Keratinocyte (primary cell): ENCODE results near the gene NR6A1.

Experiments used
- EZH2 ChIP-seq: IDR thresholded peaks from one replicate; pipeline ENCODE4 v1.6.1; 2012; ENCODE audit warnings: inconsistent platforms, mild to moderate bottlenecking, low read length, moderate library complexity
- TF ChIP-seq, protein P1 (sequence below), 3 experiments: IDR thresholded peaks in 1 of 3; conservative IDR thresholded peaks in 1 of 3; optimal IDR thresholded peaks in 1 of 3; 2 replicates in 2 of 3; 3 replicates in 1 of 3; pipeline versions ENCODE3 to v1.5.1; 2011; ENCODE audit warnings: low read length in 3 of 3, mild to moderate bottlenecking in 3 of 3, moderate library complexity in 2 of 3, control low read depth in 1 of 3, inconsistent platforms in 1 of 3; ENCODE audit not compliant: insufficient read depth in 2 of 3; ENCODE audit errors: extremely low read depth in 1 of 3

DNA sequence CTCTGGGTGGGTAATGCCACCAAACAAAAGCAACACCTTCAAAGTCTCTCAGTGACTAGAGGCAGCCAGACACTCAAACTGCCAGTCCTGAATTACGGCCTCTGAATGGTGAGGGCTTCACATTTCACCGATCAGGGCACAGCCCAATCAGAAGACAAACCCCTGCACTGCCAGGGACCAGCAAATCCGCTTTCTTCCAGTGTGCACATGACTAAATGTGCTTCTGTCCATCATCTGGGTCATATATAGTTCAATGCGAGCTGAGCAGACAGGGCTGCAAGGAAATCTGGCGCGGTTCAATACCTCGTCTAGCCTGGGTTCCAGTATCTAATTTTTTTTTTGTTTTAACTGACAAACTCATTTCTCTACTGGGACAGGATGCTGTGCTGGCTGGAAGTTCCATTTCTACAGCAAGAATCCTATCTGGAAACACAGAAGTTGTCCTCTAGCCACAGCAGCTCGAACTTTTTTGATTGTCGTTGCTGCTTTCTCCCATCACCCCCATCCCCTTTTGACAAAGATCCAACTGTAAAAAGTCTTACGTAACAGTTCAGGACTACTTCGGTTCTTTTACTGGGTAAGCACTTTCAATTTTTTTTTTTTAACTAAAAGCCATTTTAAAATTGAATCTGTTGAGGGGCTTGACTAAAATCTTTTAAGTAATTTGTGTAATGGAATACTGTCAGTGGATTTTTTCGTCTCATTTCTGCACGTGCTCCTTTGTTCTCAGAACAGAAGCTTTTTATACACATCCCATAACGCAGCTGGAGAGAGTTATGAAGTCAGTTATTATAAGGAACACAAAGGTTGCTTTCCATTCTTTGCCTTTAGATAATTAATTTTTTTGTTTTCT lies 112.7 kb downstream of the NR6A1 start:
- TF ChIP-seq, protein P1, sequence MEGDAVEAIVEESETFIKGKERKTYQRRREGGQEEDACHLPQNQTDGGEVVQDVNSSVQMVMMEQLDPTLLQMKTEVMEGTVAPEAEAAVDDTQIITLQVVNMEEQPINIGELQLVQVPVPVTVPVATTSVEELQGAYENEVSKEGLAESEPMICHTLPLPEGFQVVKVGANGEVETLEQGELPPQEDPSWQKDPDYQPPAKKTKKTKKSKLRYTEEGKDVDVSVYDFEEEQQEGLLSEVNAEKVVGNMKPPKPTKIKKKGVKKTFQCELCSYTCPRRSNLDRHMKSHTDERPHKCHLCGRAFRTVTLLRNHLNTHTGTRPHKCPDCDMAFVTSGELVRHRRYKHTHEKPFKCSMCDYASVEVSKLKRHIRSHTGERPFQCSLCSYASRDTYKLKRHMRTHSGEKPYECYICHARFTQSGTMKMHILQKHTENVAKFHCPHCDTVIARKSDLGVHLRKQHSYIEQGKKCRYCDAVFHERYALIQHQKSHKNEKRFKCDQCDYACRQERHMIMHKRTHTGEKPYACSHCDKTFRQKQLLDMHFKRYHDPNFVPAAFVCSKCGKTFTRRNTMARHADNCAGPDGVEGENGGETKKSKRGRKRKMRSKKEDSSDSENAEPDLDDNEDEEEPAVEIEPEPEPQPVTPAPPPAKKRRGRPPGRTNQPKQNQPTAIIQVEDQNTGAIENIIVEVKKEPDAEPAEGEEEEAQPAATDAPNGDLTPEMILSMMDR (optimal IDR thresholded peaks at IDR 0.05 in 1 of 3, IDR thresholded peaks at IDR 0.05 in 1 of 3, conservative IDR thresholded peaks at IDR 0.05 in 1 of 3; ENCODE audit: extremely low read depth in 1 of 3, insufficient read depth in 2 of 3, low read length in 3 of 3), result no peak
- TF ChIP-seq EZH2, result no peak
